IMR-90 (cell line): ENCODE data around the gene KCNAB3. TPM values are rescaled to one million over a fixed set of nuclear protein-coding genes. Genes with fewer than 3 reads are reported as not detected.

ENCODE experiments used
- ATAC-seq: fragments of 200-7000 bp; cut with Tn5 transposase; 2 replicates; pipeline ENCODE4 v1.9.1; 2020; ENCODE audit warnings: low read depth, mild to moderate bottlenecking, moderate library complexity
- BruUV-seq: library from RNA; stranded (reverse); fragments of 400-500 nt; replicated peaks from 2 replicates; lab custom pipeline; 2021; lab: Mats Ljungman, UMichigan
- CTCF ChIA-PET: fragments of 300-600 bp; formaldehyde crosslinking; extraction: SDS; loops from one replicate; lab custom pipeline; 2021; ENCODE audit warnings: antibody characterized with exemption; lab: Yijun Ruan, JAX
- POLR2A ChIA-PET: fragments of 300-600 bp; sonication (Branson Sonifier 250); formaldehyde crosslinking; loops from one replicate; lab custom pipeline; 2022; ENCODE audit warnings: antibody characterized with exemption; ENCODE audit not compliant: unreplicated experiment; lab: Charles Lee
- DNase-seq: peaks from one replicate; pipeline ENCODE4 v3.0.0; 2013
- H2AFZ ChIP-seq: replicated peaks from 2 replicates; pipeline ENCODE3; 2013; ENCODE audit warnings: low read length, mild to moderate bottlenecking; ENCODE audit not compliant: poor library complexity
- H2AK5ac ChIP-seq: 2 replicates; pipeline ENCODE4 v1.6.1; 2013; ENCODE audit warnings: low read depth, low read length, inconsistent platforms
- H2AK9ac ChIP-seq: replicated peaks from 2 replicates; pipeline ENCODE3; 2013; ENCODE audit warnings: mild to moderate bottlenecking, low read depth, low read length, moderate library complexity; ENCODE audit not compliant: poor library complexity
- H2BK120ac ChIP-seq: 2 replicates; pipeline ENCODE4 v1.6.1; 2013; ENCODE audit warnings: low read depth, low read length, inconsistent platforms
- H2BK15ac ChIP-seq: 3 replicates; pipeline ENCODE4 v1.6.1; 2013; ENCODE audit warnings: low read depth, low read length, inconsistent platforms
- H2BK20ac ChIP-seq: 2 replicates; pipeline ENCODE4 v1.6.1; 2013; ENCODE audit warnings: low read depth, mild to moderate bottlenecking, inconsistent platforms, low read length, moderate library complexity
- H2BK5ac ChIP-seq: 2 replicates; pipeline ENCODE4 v1.6.1; 2013; ENCODE audit warnings: mild to moderate bottlenecking, low read depth, low read length, inconsistent platforms; ENCODE audit not compliant: poor library complexity, severe bottlenecking
- H3K14ac ChIP-seq: replicated peaks from 2 replicates; pipeline ENCODE4 v1.6.1; 2013; ENCODE audit warnings: low read depth, low read length, inconsistent platforms
- H3K18ac ChIP-seq: 2 replicates; pipeline ENCODE4 v1.6.1; 2013; ENCODE audit warnings: low read depth, low read length, control low read depth
- H3K23ac ChIP-seq: 2 replicates; pipeline ENCODE4 v1.6.1; 2013; ENCODE audit warnings: low read depth, low read length, inconsistent platforms
- H3K27ac ChIP-seq: 2 replicates; pipeline ENCODE4 v1.5.1; 2013; ENCODE audit warnings: mild to moderate bottlenecking, control low read depth, low read length; ENCODE audit not compliant: insufficient read depth
- H3K27me3 ChIP-seq: 2 replicates; pipeline ENCODE4 v1.6.1; 2013; ENCODE audit warnings: low read length; ENCODE audit not compliant: control insufficient read depth, insufficient read depth
- H3K36me3 ChIP-seq: 2 replicates; pipeline ENCODE4 v1.6.1; 2013; ENCODE audit warnings: low read length, mixed read lengths; ENCODE audit not compliant: control insufficient read depth, insufficient read depth
- H3K4ac ChIP-seq: 2 replicates; pipeline ENCODE4 v1.6.1; 2013; ENCODE audit warnings: low read depth, low read length, inconsistent platforms
- H3K4me1 ChIP-seq: 2 replicates; pipeline ENCODE4 v1.6.1; 2013; ENCODE audit warnings: low read length, mixed read lengths; ENCODE audit not compliant: control insufficient read depth, insufficient read depth
- H3K4me2 ChIP-seq: 2 replicates; pipeline ENCODE4 v1.6.1; 2013; ENCODE audit warnings: low read depth, mild to moderate bottlenecking, control low read depth, low read length, moderate library complexity
- H3K4me3 ChIP-seq: 2 replicates; pipeline ENCODE4 v1.5.1; 2013; ENCODE audit warnings: low read depth, mild to moderate bottlenecking, control low read depth, low read length, moderate library complexity; ENCODE audit not compliant: insufficient read depth
- H3K56ac ChIP-seq: 2 replicates; pipeline ENCODE4 v1.6.1; 2013; ENCODE audit warnings: low read length, inconsistent platforms; ENCODE audit not compliant: insufficient read depth; ENCODE audit errors: extremely low read depth
- H3K79me1 ChIP-seq, 2 experiments: 2 replicates each; pipeline ENCODE4 v1.6.1; 2013; ENCODE audit warnings: low read length in 2 of 2, inconsistent platforms in 1 of 2, low read depth in 1 of 2
- H3K9ac ChIP-seq: 2 replicates; pipeline ENCODE4 v1.6.1; 2013; ENCODE audit warnings: low read depth, low read length, control low read depth
- H3K9me1 ChIP-seq: 2 replicates; pipeline ENCODE4 v1.6.1; 2013; ENCODE audit warnings: low read length, inconsistent platforms; ENCODE audit not compliant: insufficient read depth
- H3K9me3 ChIP-seq: 2 replicates; pipeline ENCODE4 v1.6.1; 2013; ENCODE audit warnings: low read length; ENCODE audit not compliant: control insufficient read depth, insufficient read depth
- H4K20me1 ChIP-seq: 2 replicates; pipeline ENCODE4 v1.6.1; 2013; ENCODE audit warnings: low read length, inconsistent platforms; ENCODE audit not compliant: insufficient read depth
- H4K5ac ChIP-seq: 2 replicates; pipeline ENCODE4 v1.6.1; 2013; ENCODE audit warnings: mild to moderate bottlenecking, low read depth, low read length, control low read depth
- H4K8ac ChIP-seq, 2 experiments: 2 replicates each; pipeline ENCODE4 v1.6.1; 2013; ENCODE audit warnings: low read depth in 2 of 2, low read length in 2 of 2, control low read depth in 1 of 2, inconsistent platforms in 1 of 2
- H4K91ac ChIP-seq: 2 replicates; pipeline ENCODE4 v1.6.1; 2013; ENCODE audit warnings: low read depth, low read length, inconsistent platforms; ENCODE audit not compliant: insufficient read depth
- BHLHE40 ChIP-seq: fragments of 150-350 bp; IDR thresholded peaks from 2 replicates; pipeline ENCODE4 v1.6.1; 2016; ENCODE audit warnings: mild to moderate bottlenecking, low read depth, low read length
- CEBPB ChIP-seq: IDR thresholded peaks from 2 replicates; pipeline ENCODE4 v1.6.1; 2012; ENCODE audit warnings: low read depth, low read length, improper control_type of control experiment
- CHD1 ChIP-seq: IDR thresholded peaks from 2 replicates; pipeline ENCODE4 v1.6.1; 2012; ENCODE audit warnings: low read depth, low read length, improper control_type of control experiment
- MAFK ChIP-seq: IDR thresholded peaks from 2 replicates; pipeline ENCODE4 v1.6.1; 2012; ENCODE audit warnings: low read depth, low read length, improper control_type of control experiment
- MXI1 ChIP-seq: IDR thresholded peaks from 2 replicates; pipeline ENCODE4 v1.6.1; 2012; ENCODE audit warnings: low read depth, mild to moderate bottlenecking, low read length, moderate library complexity, borderline replicate concordance
- NFE2L2 ChIP-seq: fragments of 150-350 bp; IDR thresholded peaks from 2 replicates; pipeline ENCODE4 v1.6.1; 2016; ENCODE audit warnings: low read depth, mild to moderate bottlenecking, low read length
- POLR2A ChIP-seq: IDR thresholded peaks from 2 replicates; pipeline ENCODE4 v1.6.1; 2012; ENCODE audit warnings: mild to moderate bottlenecking, low read depth, low read length
- RAD21 ChIP-seq: IDR thresholded peaks from 2 replicates; pipeline ENCODE4 v1.6.1; 2012; ENCODE audit warnings: low read length, improper control_type of control experiment
- RCOR1 ChIP-seq: IDR thresholded peaks from 2 replicates; pipeline ENCODE4 v1.6.1; 2012; ENCODE audit warnings: mild to moderate bottlenecking, low read length, improper control_type of control experiment; ENCODE audit not compliant: insufficient replicate concordance
- RFX5 ChIP-seq: IDR thresholded peaks from 2 replicates; pipeline ENCODE4 v1.8.0; 2012; ENCODE audit warnings: low read depth, mild to moderate bottlenecking, low read length, moderate library complexity
- SMC3 ChIP-seq: fragments of 150-350 bp; IDR thresholded peaks from 2 replicates; pipeline ENCODE4 v1.6.1; 2016; ENCODE audit warnings: low read depth, mild to moderate bottlenecking, antibody characterized with exemption, low read length, moderate library complexity
- WGBS, 2 experiments: methylation state at CpG; one replicate each; pipeline versions ENCODE4 v1.1.5 to v1.1.7; 2013; ENCODE audit warnings: missing lambda C conversion rate in 2 of 2; ENCODE audit not compliant: insufficient read length in 1 of 2; ENCODE audit errors: extremely low coverage in 2 of 2; 5-methylcytosine and 5-hydroxymethylcytosine counted together
- dilution Hi-C: fragments of 300-500 bp; cut with HindIII; formaldehyde crosslinking; loops from one replicate; pipeline ENCODE4 v1.14.3; 2018; ENCODE audit warnings: low sequenced_read_pairs; ENCODE audit not compliant: unreplicated experiment
- in situ Hi-C: fragments of 300-500 bp; cut with MboI; formaldehyde crosslinking; loops from 3 replicates; pipeline ENCODE4 v1.14.3; 2019; ENCODE audit warnings: low sequenced_read_pairs, inconsistent platforms, mixed read lengths
- intact Hi-C: fragments of 100-400 bp; cut with micrococcal nuclease; formaldehyde crosslinking; loops from 2 replicates; pipeline ENCODE4 v1.10.0; 2022
- polyA plus RNA-seq, 3 experiments: library from polyadenylated mRNA; depleted of rRNA; stranded (reverse); fragments of >200 nt; gene quantifications; 2 replicates each; pipeline ENCODE4 v1.2.3, GENCODE V29; 2012; ENCODE audit warnings: low replicate concordance in 1 of 3
- total RNA-seq: library from RNA; depleted of rRNA; stranded (reverse); fragments of >200 nt; gene quantifications from 2 replicates; pipeline ENCODE4 v1.2.3, GENCODE V29; 2012
- TF ChIP-seq, protein P1 (sequence below): fragments of 150-350 bp; IDR thresholded peaks from 2 replicates; pipeline ENCODE4 v1.6.1; 2016; ENCODE audit warnings: low read depth, mild to moderate bottlenecking, low read length, moderate library complexity, borderline replicate concordance
- TF ChIP-seq, protein P2 (sequence below): fragments of 150-350 bp; IDR thresholded peaks from 2 replicates; pipeline ENCODE4 v1.6.1; 2017; ENCODE audit warnings: mild to moderate bottlenecking, antibody characterized with exemption, low read length, low read depth
- TF ChIP-seq, protein P3 (sequence below): conservative IDR thresholded peaks from 2 replicates; pipeline ENCODE4 v1.5.1; 2012; ENCODE audit warnings: mild to moderate bottlenecking, low read depth, low read length, improper control_type of control experiment

KCNAB3 gene
- total and polyA plus RNA-seq, 2 of the 4 experiments (the other 2 are of a cell fraction), result 0.36 to 4.2 TPM

DNA sequence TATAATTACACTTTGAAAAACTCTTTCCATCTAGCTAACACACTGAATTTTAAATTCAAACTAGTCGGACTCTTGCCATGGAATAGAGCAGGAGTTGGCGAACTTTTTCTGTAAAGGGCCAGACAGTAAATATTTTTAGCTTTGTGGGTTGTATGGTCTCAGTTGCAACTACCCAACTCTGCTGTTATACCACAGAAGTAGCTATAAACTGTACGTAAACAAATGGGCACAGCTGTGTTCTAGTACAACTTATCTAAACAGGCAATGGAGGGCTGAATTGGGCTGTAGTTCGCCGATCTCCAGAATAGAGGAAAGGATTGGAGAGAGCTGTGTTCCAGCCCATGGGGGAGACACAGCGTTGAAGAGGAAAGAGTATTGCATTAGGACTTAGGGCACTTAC is 11.1 kb upstream of the KCNAB3 start:
- H3K56ac ChIP-seq, result no peak overlapping the region
- no peak overlapping the region for H4K5ac ChIP-seq
- dilution Hi-C loops, result no loop called here
- H2BK20ac ChIP-seq, result no peak overlapping the region
- TF ChIP-seq RCOR1 (no peak), CEBPB (no peak), BHLHE40 (no peak), MXI1 (no peak), NFE2L2 (no peak), RAD21 (no peak), SMC3 (no peak), CHD1 (no peak), POLR2A (no peak), RFX5 (no peak), MAFK (no peak)
- TF ChIP-seq, protein P1, sequence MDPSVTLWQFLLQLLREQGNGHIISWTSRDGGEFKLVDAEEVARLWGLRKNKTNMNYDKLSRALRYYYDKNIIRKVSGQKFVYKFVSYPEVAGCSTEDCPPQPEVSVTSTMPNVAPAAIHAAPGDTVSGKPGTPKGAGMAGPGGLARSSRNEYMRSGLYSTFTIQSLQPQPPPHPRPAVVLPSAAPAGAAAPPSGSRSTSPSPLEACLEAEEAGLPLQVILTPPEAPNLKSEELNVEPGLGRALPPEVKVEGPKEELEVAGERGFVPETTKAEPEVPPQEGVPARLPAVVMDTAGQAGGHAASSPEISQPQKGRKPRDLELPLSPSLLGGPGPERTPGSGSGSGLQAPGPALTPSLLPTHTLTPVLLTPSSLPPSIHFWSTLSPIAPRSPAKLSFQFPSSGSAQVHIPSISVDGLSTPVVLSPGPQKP, result no peak
- TF ChIP-seq, protein P2, sequence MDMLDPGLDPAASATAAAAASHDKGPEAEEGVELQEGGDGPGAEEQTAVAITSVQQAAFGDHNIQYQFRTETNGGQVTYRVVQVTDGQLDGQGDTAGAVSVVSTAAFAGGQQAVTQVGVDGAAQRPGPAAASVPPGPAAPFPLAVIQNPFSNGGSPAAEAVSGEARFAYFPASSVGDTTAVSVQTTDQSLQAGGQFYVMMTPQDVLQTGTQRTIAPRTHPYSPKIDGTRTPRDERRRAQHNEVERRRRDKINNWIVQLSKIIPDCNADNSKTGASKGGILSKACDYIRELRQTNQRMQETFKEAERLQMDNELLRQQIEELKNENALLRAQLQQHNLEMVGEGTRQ, result no peak
- TF ChIP-seq, protein P3, sequence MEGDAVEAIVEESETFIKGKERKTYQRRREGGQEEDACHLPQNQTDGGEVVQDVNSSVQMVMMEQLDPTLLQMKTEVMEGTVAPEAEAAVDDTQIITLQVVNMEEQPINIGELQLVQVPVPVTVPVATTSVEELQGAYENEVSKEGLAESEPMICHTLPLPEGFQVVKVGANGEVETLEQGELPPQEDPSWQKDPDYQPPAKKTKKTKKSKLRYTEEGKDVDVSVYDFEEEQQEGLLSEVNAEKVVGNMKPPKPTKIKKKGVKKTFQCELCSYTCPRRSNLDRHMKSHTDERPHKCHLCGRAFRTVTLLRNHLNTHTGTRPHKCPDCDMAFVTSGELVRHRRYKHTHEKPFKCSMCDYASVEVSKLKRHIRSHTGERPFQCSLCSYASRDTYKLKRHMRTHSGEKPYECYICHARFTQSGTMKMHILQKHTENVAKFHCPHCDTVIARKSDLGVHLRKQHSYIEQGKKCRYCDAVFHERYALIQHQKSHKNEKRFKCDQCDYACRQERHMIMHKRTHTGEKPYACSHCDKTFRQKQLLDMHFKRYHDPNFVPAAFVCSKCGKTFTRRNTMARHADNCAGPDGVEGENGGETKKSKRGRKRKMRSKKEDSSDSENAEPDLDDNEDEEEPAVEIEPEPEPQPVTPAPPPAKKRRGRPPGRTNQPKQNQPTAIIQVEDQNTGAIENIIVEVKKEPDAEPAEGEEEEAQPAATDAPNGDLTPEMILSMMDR, result no peak
- H4K20me1 ChIP-seq, result no peaks in the 10 kb centered on the region
- ChIA-PET POLR2A (no interaction called here), CTCF (interaction anchor here (1.1 kb wide), 1 partner anchor 48 kb away, joined by 3 read pairs; no protein-coding TSS in a partner anchor)
- no TSS peak for BruUV-seq
- no peak overlapping the region for H3K4ac ChIP-seq
- no peak overlapping the region for H3K4me3 ChIP-seq
- no peak overlapping the region for H2AFZ ChIP-seq
- H3K79me1 ChIP-seq, result peaks cover 6 to 16% of the 10 kb centered on the region in 2 experiments
- H3K27me3 ChIP-seq, result no peaks in the 10 kb centered on the region
- intact Hi-C loops, result no loop called here
- DNase-seq (no peak), ATAC-seq (no peak)
- WGBS, 2 experiments, result no CpG with 5 or more reads among the region's 6 CpGs
- in situ Hi-C loops, result no loop called here
- no peaks in the 10 kb centered on the region for H3K9me1 ChIP-seq
- H2BK5ac ChIP-seq, result no peak overlapping the region
- H3K4me1 ChIP-seq, result no peaks in the 10 kb centered on the region
- H3K9ac ChIP-seq, result no peak overlapping the region
- H3K23ac ChIP-seq, result no peak overlapping the region
- H3K27ac ChIP-seq, result no peak overlapping the region
- no peaks in the 10 kb centered on the region for H3K9me3 ChIP-seq
- no peak overlapping the region for H2AK9ac ChIP-seq
- H3K18ac ChIP-seq, result no peak overlapping the region
- no peak overlapping the region for H2BK15ac ChIP-seq
- H4K91ac ChIP-seq, result no peak overlapping the region
- H3K4me2 ChIP-seq, result no peak overlapping the region
- no peak overlapping the region for H4K8ac ChIP-seq
- H3K14ac ChIP-seq, result no peak overlapping the region
- H2BK120ac ChIP-seq, result no peak overlapping the region
- peaks cover 58% of the 10 kb centered on the region for H3K36me3 ChIP-seq
- no peak overlapping the region for H2AK5ac ChIP-seq
